Fibroblast of skin of scalp (primary cell): Measurements from ENCODE around the gene MEGF10. TPM values are rescaled to one million over a fixed set of nuclear protein-coding genes. Genes with fewer than 3 reads are reported as not detected.
"Not testable (repeated sequence)": the region's sequence is repeated elsewhere in the genome, so short reads cannot be mapped to it uniquely, and the experiment has no call there.

ENCODE experiments used
- DNase-seq: peaks from one replicate; pipeline ENCODE4 v3.0.0-alpha.2; 2013
- polyA plus RNA-seq, 2 experiments: library from polyadenylated mRNA; unstranded; fragments of 120-200 nt; gene quantifications; one replicate each; pipeline ENCODE4 v1.2.1, GENCODE V29; 2013; ENCODE audit not compliant: insufficient read length in 2 of 2

MEGF10 gene
- polyA plus RNA-seq (2013, experiment 1 of 2; ENCODE audit: insufficient read length) = 0.29 TPM
- 0.70 TPM for polyA plus RNA-seq (2013, experiment 2 of 2; ENCODE audit: insufficient read length)

DNA sequence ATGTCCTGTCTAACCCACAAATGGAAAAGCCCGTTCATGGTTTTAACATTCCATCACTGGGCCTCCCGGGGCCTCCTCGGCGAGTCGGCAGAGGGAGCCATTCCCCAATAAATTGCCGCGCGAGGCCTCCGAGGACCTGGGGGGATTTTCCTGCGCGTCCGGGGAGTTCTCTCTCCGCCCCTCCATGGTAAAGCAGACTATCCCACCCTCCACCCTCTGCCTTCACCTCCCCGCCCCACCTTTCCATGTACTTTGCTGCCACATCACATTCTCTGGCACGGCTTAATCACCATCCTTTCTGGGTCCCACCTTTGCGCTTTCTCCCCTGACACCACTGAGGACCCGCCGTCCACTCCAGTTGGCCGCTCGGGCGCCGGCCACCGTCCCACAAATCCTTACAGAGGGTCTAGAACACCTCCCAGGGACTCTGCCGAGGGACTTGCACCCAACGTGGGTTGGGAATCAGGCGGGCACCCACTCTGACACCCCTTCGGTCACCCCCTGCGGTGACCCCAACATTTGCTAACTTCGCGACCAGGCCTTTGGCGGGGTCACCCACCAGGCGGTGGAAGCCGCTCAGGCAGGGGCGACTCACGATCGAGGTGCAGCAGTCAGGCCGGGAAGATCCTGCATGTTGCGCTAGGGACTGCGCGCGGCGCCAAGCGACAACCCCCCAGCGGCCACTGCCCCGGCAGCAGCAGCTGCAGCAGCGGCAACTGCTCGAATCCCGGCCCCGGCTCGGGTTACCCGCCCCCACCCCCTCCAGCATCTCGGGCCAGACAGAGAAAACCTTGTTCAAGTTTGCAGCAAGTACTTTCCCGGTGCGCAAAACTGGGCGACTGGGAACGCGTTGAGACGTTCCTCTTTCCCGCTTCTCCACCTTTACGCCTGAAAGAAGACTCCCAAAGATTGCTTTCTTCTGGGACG is at the start of gene MEGF10:
Gene MEGF10 (plus strand): TSS at position 778 of the 927 bp plus-strand sequence. CDS start 40,513 bp downstream, outside the sequence.
- peak; percentile 65 for DNase-seq

DNA sequence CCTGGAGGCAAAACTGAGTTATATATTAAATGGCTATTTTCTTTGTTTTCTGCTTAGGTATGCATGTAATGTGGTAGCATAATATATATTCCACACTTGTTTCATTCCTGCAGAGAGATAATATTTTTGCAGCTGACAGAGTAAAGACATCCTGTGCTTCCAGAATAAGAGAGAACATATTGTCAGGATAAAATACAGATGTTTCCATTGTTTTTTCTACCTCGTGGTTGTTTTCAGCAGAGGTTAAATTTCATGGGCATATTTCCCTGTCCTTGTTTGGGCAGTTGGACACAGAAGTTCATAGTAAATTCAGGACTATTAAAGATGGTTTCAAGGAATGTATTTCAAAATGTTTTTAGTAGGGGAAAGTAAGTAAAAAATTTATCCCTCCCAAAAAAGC is 47.6 kb upstream of the MEGF10 start:
- DNase-seq = peak; percentile 12

DNA sequence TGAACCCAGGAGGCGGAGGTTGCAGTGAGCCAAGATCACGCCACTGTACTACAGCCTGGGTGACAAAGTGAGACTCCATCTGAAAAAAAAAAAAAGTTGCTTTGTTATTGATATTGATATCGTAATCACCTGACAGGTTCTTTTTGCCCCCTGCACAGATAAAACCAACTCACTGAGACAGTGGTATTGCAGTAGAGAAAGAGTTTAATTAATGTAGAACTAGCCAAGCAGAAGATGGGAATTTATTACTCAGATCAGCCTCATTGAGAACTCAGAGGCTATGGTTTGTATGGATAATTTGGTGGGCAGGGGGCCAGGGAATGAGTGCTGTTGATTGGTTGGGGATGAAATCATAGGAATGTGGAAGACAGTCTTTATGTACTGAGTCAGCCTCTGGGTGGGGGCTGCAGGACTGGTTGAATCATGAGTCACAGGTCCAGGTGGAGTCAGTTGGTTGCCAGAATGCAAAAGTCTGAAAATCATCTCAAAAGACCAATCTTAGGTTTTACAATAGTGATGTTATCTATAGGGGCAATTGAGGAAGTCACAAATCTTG is 35.8 kb upstream of the MEGF10 start:
- peak; percentile 77 for DNase-seq

DNA sequence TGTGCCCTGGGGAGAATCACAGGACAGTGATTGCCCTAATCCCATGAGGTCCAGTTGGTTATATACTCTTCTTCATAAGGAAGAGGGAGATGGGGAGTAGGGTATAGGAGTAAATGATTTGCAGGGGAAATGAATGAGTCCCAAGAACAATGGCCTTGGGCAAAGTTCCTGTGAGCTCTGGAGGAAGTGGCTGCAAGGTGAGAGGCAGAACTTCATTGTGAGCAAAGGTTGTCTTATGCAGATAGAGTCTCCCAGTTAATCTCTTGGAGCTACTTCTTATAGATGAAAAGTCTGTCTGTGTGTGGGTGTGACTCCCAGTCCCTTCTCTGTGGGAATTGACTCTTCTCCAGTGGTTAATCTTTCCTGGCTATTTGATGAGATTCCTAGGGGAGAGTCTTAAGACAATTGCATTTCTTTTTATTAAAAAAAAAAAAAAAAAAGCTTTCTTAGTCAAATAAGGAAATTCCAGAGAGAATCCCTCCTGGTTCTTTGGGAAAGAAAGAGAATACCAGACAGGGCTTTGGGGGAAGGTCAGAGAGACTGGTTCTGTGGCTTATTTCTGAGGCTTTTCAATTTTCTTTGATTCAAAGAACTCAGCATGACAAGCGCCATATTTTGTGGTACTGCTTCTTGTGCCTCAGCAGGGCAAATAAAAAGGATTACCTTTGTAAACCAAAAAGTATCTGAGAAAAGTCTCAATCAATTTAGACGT is 33.6 kb upstream of the MEGF10 start:
- DNase-seq = peak; percentile 22

DNA sequence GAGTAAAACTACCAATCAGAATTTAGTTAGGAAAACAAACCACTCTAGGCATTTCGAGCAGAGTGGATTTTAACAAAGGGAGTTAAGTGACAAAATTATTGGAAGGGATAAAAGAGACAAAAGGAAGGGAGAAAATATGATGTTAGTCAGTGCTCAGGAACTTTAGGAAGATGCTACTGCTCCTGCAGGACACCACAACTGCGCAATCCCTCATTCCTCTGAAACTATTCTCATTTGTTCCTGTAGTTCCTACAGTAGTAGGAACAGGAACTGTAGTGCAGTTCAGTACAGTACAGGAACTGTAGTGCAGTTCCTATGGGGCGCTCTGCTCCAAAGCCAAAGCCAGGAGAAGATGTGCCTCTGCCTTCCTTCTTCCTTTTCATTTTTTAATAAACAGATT is 29.9 kb upstream of the MEGF10 start:
- DNase-seq = peak; percentile 22

DNA sequence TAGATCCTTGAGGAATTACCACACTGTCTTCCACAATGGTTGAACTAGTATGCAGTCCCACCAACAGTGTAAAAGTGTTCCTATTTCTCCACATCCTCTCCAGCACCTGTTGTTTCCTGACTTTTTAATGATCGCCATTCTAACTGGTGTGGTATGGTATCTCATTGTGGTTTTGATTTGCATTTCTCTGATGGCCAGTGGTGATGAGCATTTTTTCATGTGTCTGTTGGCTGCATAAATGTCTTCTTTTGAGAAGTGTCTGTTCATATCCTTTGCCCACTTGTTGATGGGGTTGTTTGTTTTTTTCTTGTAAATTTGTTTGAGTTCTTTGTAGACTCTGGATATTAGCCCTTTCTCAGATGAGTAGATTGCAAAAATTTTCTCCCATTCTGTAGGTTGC is 25.1 kb upstream of the MEGF10 start:
- not testable (repeated sequence) for DNase-seq

DNA sequence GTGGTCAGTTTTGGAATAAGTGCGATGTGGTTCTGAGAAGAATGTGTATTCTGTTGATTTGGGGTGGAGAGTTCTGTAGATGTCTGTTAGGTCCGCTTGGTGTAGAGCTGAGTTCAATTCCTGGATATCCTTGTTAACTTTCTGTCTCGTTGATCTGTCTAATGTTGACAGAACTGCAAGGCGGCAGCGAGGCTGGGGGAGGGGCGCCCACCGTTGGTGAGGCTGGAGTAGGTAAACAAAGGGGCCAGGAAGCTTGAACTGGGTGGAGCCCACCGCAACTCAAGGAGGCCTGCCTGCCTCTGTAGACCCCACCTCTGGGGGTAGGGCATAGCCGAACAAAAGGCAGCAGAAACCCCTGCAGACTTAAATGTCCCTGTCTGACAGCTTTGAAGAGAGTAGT is 22.3 kb upstream of the MEGF10 start:
- not testable (repeated sequence) for DNase-seq

DNA sequence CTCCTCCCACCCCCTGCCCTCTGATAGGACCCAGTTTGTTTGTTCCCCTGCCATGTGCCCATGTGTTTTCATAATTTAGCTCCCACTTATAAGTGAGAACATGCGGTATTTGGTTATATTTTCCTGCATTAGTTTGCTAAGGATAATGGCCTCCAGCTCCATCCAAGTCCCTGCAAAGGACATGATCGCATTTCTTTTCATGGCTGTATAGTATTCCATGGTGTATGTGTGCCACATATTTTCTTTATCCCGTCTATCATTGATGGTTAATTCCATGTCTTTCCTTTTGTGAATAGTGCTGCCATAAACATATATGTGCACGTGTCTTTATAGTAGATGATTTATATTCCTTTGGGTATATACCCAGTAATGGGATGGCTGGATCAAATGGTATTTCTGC is 19.9 kb upstream of the MEGF10 start:
- not testable (repeated sequence) for DNase-seq

DNA sequence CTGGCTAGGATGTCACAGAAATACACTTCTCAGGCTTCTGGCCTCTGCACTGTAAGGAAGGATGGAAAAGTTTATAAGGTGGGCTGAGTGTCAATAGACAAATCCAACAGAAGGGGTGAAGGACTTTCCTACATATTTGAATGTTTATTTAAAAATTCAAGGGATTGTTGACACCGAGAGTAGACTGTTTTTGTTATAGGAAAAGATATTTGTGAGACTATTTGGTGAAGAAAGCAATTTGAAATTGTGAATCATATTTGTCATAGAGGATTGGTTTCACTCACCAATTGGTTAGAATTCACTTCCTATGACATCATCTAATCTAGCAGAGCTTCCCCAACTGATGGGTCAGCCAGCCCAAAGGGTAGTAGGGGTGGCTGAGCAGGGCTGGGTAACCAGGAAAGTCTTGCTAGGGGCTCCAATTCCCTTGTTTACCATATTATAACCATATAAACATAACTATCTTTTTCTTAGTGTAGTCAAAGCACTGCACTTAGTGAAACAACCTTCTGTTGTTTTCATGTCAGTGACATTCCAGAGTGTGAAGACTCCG is 14.9 kb upstream of the MEGF10 start:
- DNase-seq = no peak

DNA sequence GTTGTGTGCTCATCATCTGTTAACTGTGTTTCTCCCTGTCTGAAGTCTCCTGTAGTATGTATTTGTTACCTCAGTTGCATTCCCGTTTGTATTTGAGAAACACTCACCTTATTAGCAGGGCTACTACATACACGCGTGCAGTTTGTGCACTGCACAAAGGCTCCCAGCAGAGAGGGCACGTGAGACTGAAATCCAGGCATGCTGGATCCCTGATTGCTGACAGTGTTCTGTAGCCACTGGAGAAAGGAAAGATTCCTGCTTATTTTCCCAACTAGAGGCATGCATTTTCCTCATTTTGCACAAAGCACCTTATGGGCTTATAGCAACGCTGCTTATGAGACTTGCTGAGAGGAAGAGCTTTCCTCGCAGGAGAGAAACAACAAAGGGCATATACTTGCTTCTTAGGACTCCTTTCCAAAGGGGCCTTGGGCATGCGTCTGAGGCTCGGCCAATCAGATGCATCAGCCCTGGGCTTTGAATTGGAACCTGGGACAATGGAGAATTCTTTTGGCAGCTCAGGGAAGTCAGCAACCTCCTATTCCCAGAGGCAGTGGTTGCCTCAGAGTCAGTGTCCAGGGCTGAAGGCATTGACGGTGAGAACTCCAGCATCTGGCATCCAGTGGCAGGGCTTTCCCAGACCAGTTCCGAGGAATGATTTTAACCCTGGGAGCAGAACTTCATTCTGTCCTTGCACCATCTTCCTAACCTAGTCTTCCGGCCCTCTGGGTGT is 9.9 kb upstream of the MEGF10 start:
- DNase-seq = no peak

DNA sequence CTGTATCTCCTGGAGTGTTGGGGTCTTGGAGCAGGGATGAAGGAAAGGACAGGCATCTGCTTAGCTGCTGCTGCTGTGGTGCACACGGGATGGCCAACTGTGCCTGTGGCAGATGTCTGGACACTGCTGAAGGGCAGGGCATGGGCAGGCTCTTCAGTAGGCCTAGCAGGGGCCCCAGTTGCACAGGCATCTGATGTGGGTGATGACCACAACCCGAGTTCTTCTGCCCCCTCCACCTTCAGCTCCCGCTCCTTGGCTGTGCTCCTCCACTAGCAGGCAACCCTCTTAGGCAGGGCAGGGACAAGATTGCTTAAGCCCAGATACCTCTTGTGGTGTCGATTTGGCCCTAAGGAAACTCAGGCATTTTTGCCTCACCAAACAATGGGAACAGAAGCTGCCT is 9.0 kb upstream of the MEGF10 start:
- no peak for DNase-seq

DNA sequence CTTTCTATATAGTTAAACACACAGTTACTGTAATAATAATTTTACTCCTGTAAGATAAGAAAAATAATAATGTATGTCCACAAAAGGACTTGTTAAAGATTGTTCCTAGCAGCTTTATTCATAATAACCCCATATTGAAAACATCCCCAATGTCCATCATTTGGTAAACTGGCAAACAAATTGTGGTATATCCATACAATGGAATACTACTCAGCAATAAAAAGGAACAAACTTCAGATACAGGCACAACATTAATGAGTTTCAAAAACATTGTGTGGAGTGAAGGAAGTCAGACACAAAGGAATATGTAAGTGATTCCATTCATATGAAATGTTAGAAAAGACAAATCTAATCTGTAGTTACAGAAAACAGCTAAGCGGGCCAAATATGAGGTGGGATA is 1.9 kb upstream of the MEGF10 start:
- DNase-seq = no peak

DNA sequence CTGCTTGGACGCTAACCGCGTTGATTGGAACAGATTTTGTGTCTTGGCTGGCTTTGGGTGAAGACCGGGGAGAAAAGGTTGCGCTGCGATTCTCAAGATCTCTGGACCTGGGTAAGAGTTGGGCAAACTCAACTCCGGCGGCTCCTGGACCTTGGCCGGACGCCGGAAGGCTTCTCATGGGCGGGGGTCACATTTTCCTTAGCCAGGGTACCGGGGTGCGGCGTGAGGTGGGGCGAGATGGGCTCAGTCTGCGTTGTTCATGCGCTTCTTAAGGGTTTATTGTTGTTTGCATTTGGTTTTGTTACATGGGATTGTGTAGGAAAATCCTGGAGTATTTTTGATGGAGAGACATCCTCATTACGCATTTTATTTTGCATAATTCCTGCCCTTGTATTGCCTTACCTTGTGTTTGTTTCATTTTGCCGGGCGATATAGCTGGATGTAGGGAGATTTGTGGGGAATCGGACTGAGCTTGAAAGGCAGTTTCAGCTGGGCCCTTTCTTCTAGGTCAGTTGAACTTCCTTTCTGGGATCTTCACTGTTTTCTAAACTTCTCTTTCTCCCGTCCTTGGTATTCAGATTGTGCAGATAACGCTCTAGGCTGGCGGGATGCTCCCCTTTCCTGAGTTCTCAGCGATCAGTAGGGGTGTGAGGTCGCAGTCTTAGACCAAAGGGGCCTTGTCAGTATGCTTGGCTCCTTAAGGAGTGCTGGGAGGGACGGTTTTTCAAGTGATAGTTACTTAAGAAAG is 524 bp downstream of the MEGF10 start:
- no peak for DNase-seq

DNA sequence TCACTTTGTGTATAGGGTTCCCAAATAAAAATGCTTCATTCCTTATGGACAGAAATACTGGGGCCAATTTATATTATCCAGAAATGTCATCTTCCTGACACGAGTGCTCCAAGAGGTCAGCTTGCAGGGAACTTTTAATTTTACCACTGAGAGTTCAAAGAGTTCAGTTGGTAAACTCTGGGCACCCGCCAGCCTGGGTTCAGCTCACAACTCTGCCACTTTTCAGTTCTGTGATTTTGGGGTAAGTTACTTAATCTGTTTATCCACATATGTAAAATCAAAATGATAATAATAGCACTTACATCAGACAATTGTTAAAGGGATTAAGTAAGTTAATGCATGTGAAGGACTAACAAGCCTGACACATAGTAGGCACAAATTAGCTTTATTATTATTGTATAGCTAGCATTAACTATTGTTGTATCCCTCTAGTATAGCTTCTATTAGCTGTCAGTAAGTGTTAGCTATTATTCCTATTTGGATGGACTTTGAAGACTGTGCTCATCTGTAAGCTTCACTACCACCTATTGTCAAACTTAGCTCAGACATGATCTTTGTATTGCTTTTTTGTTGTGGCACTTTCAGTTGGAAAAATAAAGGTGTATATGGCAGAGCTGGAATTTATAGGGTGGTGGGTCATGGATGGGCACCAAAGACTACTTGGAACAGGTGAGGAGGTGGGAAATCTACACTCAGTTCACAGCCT is 1.6 kb downstream of the MEGF10 start:
- DNase-seq = no peak

DNA sequence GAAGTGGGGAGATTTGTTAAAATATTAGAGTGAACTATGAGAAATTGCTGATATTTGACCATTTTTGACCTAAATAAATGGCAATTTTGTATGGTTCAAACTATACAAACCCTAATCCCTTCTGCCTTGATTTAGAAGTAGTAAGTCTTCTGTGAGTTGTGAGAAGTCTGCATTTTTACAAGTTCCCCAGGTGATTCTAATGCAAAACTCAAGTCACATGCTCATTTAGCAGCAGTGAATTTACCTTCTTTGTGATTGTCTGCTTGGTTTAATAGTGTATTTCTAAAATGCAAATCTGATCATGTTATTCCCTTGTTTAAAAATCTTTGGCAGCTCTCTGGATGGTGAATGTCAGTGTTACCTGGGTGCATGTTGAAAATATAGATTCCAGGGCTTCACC is 2.8 kb downstream of the MEGF10 start:
- DNase-seq = no peak

DNA sequence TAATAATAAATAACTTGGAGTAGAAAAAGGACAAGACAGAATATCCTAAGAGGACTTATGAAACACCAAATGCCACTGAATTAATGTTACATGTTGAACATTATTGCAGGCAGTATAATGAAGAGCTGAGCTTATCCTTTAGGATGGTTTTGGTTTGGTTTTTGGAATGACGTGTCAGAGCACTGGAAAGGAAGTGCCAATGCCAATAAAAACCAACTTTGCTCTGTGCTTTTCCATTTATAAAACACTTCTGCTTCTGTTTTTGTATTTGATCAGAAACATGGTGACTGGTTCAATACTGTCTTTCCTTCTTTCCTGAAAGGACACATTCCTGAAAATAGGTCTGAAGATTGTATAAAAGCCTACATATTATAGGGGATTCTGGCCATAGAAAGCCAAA is 4.2 kb downstream of the MEGF10 start:
- no peak for DNase-seq

DNA sequence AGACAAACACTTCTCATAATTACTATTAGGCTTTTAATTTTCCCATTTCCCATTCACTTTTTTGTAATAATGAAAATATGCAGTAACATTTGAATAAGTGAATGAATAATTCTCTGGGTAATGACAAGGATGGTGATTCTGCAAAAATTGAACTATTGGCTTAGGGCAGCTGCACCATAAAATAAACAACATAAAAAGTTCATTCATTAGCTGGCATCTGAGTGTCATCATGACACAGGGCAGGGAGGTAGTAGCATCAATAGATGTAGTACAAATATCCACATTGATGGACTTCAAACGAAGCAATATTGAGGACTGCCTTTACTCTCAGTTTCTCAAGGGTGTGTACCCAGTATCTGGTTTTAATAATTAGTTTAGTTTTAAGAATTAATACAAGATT is 4.9 kb downstream of the MEGF10 start:
- no peak for DNase-seq

DNA sequence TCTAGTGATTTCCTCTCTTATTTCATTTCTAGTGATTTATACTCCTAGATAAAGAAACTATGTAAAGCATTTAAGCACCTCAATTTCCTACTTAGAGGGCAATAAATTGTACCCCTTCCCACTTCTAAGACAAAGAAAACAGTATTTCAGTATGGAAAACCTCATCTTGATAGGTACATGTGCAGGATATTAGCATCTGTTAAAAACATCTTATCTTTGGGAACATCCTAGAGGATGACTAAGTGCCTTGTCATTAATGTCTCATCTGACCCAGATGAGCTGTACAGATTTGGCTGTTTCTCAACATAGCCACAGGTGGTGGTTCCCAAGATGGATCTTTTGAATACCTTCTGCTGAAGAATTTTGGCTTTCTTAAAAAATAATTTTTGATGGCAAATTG is 5.7 kb downstream of the MEGF10 start:
- DNase-seq = peak; percentile 54

DNA sequence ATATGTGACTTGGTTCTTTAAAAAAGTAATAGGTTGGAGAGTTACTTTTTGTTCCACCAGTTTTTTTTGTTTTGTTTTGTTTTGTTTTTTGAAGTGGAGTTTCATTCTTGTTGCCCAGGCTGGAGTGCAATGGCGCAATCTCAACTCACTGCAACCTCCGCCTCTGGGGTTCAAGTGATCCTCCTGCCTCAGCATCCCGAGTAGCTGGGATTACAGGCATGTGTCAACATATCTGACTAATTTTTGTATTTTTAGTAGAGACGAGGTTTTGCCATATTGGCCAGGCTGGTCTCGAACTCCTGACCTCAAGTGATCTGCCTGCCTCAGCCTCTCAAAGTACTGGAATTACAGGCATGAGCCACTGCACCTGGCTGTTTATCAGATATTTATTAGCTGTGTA is 6.3 kb downstream of the MEGF10 start:
- DNase-seq = not testable (repeated sequence)

DNA sequence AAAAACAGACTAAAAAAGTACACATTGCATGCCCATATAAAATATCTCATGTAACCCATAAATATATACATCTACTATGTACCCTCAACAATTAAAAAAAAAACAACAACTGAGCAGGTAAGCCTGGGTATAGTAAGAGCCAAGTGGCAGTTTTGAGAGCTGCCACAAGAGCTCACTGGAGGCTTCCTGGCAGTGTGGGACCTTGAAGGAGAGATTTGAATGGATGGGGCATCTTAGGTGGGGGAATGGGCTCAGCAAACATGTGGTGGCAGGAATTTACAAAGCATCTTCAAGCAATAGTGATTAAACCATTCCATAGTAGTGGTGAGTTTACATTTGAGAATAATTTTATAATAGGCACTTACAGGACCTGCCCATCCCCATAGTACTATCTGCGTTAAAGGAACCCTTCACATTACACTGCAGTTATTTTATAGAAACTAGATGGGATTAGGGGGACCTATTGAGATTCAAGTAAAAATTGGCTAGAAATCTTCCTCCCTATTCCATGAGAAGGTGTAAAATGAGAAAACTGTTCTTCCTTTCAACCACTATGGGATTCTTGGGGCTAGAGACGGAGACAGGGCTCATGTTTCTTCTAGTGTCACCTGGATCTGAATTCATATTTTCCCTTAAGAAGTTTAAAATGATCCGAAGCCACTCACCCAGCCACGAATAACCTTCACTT is 6.9 kb downstream of the MEGF10 start:
- DNase-seq = no peak
